ENCODE results near the gene RCAN2.

DNA sequence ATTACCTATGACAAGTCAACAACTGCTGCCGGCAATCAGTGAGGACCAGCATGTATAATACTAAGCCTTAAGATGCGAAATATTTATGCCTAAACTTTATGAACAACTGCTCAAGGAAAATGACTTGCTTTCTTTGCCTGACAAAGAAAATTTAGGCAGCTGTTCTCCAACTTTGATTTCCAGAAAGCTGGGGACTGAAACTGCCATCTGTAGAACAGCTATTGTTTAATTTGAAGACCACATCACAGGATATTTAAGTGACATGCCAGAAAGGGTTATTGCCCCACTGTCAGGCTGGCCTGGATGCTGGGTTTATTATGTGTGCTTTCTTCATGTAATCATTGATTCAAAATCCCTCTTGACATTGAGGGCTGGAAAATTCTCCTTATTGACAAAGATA is 166.5 kb downstream of the RCAN2 start:
- TF ChIP-seq, protein P1, sequence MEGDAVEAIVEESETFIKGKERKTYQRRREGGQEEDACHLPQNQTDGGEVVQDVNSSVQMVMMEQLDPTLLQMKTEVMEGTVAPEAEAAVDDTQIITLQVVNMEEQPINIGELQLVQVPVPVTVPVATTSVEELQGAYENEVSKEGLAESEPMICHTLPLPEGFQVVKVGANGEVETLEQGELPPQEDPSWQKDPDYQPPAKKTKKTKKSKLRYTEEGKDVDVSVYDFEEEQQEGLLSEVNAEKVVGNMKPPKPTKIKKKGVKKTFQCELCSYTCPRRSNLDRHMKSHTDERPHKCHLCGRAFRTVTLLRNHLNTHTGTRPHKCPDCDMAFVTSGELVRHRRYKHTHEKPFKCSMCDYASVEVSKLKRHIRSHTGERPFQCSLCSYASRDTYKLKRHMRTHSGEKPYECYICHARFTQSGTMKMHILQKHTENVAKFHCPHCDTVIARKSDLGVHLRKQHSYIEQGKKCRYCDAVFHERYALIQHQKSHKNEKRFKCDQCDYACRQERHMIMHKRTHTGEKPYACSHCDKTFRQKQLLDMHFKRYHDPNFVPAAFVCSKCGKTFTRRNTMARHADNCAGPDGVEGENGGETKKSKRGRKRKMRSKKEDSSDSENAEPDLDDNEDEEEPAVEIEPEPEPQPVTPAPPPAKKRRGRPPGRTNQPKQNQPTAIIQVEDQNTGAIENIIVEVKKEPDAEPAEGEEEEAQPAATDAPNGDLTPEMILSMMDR (IDR thresholded peaks at IDR 0.05), result no peak
- TF ChIP-seq EZH2 (IDR thresholded peaks at IDR 0.05; ENCODE audit: borderline replicate concordance, insufficient read depth, low read depth, low read length, poor library complexity, severe bottlenecking), result no peak

All from B cell (primary cell).